HG03025 (cell line): Measurements from ENCODE around the gene CBLL1.

Experiments
- ATAC-seq: cut with Tn5 transposase; IDR thresholded peaks from one replicate; pipeline ENCODE4 v1.9.1; 2021; ENCODE audit warnings: mild to moderate bottlenecking, moderate library complexity; ENCODE audit not compliant: unreplicated experiment, low FRiP score

The CBLL1 gene

DNA sequence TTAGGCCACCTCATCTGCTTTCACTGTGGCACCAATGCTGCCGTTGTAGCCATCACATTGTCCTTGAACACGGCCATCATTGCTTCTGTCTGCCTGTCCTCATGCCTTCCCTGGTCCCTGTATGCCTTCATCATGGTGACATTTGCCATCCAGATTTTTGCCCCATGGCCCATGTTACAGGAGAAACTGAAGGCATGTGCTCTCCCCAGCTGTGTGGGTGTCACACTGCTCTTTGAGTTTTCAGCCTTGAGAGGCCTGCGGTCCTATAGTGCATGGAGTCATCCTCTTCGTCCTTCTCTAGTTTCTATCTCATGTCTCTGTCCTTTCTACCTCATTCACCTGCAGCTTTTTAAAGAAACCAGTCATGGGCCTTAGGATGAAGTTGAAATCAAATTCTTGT lies 65.2 kb downstream of the CBLL1 start:
- ATAC-seq = no peak

DNA sequence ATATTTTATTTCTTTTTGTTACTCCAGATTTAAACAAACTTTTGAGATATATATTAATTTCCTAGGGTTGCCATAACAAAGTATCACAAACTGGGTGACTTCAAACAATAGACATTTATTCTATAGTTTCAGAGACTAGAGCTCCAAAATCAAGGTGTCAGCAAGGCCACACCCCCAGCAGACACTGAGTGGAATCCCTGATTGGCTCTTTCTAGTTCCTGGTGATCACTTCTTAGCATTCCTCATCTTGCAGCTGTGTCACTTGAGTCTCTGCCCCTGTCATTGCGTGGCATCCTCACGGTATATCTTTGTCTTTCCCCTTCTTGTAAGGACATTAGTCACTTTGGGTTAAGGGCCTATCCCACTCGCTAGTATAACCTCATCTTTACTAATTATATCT lies 66.7 kb downstream of the CBLL1 start:
- ATAC-seq = no peak
